GM23338 (cell line): ENCODE results near the gene NCR2.

Source experiments
- CTCF ChIP-seq, 2 experiments: fragments of 200-600 bp in 1 of 2; sonication (generic) in 1 of 2; conservative IDR thresholded peaks; 2 replicates each; pipeline versions ENCODE4 v1.5.1 to v1.6.1; 2016 to 2017; ENCODE audit warnings: antibody characterized with exemption in 2 of 2, low read depth in 2 of 2, mild to moderate bottlenecking in 2 of 2, moderate library complexity in 1 of 2
- POLR2AphosphoS5 ChIP-seq: IDR thresholded peaks from 2 replicates; pipeline ENCODE4 v1.6.1; 2016; ENCODE audit warnings: antibody characterized with exemption, low read depth
- ZNF331 ChIP-seq: fragments of 250-450 bp; sonication (Bioruptor Pico); IDR thresholded peaks from 2 replicates; pipeline ENCODE4 v1.5.0; 2020; ENCODE audit warnings: low read depth, mild to moderate bottlenecking, moderate library complexity

GRCh38 chr6:41338659-41339058, 3.3 kb downstream of the NCR2 start:
- TF ChIP-seq CTCF (conservative IDR thresholded peaks at IDR 0.05; ENCODE audit: low read depth in 2 of 2) = no peak
- no peak for TF ChIP-seq POLR2AphosphoS5
- no peak for TF ChIP-seq ZNF331
